ENCODE results near the gene SHMT1.
A peak's percentile ranks its signal among the peaks of the same experiment; 100 is the strongest.
"Not testable (repeated sequence)": the region's sequence is repeated elsewhere in the genome, so short reads cannot be mapped to it uniquely, and the experiment has no call there.

SHMT1 gene

GRCh38 chr17:18363101-18364049, at the start of gene SHMT1:
Gene SHMT1 (minus strand): TSS chr17:18363550. CDS start chr17:18355981, 7,569 bp downstream.
- peak; percentile 92 for DNase-seq (ENCODE audit: low spot score)

- not testable (repeated sequence) for DNase-seq (ENCODE audit: low spot score)
Observed at GRCh38 chr17:18412001-18412538, 48.7 kb upstream of the SHMT1 start.

- DNase-seq (ENCODE audit: low spot score) = not testable (repeated sequence)
Observed at GRCh38 chr17:18411377-18411864, 48.1 kb upstream of the SHMT1 start.

- DNase-seq (ENCODE audit: low spot score) = not testable (repeated sequence)
Observed at GRCh38 chr17:18410736-18411135, 47.4 kb upstream of the SHMT1 start.

- DNase-seq (ENCODE audit: low spot score) = not testable (repeated sequence)
Observed at GRCh38 chr17:18409321-18409720, 46.0 kb upstream of the SHMT1 start.

- not testable (repeated sequence) for DNase-seq (ENCODE audit: low spot score)
Observed at GRCh38 chr17:18408906-18409305, 45.6 kb upstream of the SHMT1 start.

GRCh38 chr17:18403604-18404003, 40.3 kb upstream of the SHMT1 start:
- DNase-seq (ENCODE audit: low spot score) = not testable (repeated sequence)

GRCh38 chr17:18403166-18403565, 39.8 kb upstream of the SHMT1 start:
- DNase-seq (ENCODE audit: low spot score) = not testable (repeated sequence)

GRCh38 chr17:18401872-18402590, 38.7 kb upstream of the SHMT1 start:
- not testable (repeated sequence) for DNase-seq (ENCODE audit: low spot score)

- DNase-seq (ENCODE audit: low spot score) = not testable (repeated sequence)
Observed at GRCh38 chr17:18388728-18389127, 25.4 kb upstream of the SHMT1 start.

- DNase-seq (ENCODE audit: low spot score) = not testable (repeated sequence)
Observed at GRCh38 chr17:18388266-18388665, 24.9 kb upstream of the SHMT1 start.

GRCh38 chr17:18387583-18387982, 24.2 kb upstream of the SHMT1 start:
- DNase-seq (ENCODE audit: low spot score) = not testable (repeated sequence)

- not testable (repeated sequence) for DNase-seq (ENCODE audit: low spot score)
Observed at GRCh38 chr17:18384271-18384670, 20.9 kb upstream of the SHMT1 start.

- DNase-seq (ENCODE audit: low spot score) = not testable (repeated sequence)
Observed at GRCh38 chr17:18383079-18383481, 19.7 kb upstream of the SHMT1 start.

- no peak for DNase-seq (ENCODE audit: low spot score)
Observed at GRCh38 chr17:18382441-18383078, 19.2 kb upstream of the SHMT1 start.

- no peak for DNase-seq (ENCODE audit: low spot score)
Observed at GRCh38 chr17:18381953-18382245, 18.5 kb upstream of the SHMT1 start.

- DNase-seq (ENCODE audit: low spot score) = no peak
Observed at GRCh38 chr17:18381158-18381952, 18.0 kb upstream of the SHMT1 start.

- no peak for DNase-seq (ENCODE audit: low spot score)
Observed at GRCh38 chr17:18380471-18381157, 17.3 kb upstream of the SHMT1 start.

GRCh38 chr17:18379246-18380146, 16.1 kb upstream of the SHMT1 start:
- no peak for DNase-seq (ENCODE audit: low spot score)
